Measurements from ENCODE around the gene SLC39A1. TPM values are rescaled to one million over a fixed set of nuclear protein-coding genes. Genes with fewer than 3 reads are reported as not detected.

SLC39A1 gene
- total RNA-seq, 2 donors from 2014 or later: 65.6 to 74.2 TPM

DNA sequence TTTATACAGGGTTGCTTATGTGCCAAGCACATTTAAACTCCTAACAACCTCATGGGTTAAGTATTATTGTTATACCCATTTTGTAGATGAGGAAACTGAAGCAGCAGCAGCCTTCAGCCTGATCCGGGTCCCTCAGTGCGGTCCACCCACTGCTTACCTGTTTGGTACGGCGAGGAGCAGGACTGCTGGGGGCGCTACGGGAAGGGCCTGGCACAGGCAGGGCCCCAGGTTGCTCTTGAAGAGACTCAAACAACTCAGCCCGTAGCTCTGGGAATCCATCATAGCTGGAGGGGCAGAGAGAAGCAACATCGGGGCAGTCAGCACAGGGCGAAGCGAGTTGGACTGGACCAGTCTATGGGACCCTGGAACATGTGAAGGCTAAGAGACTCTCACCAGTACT is 26.0 kb downstream of the SLC39A1 start:
- Mint-ChIP-seq H3K4me3 (no peak overlapping the region), H3K27ac (peak overlapping the region in 1 of 2 donors; percentile 43), H3K27me3 (no peaks in the 10 kb centered on the region), H3K36me3 (peaks cover 16% of the 10 kb centered on the region), H3K4me1 (ENCODE audit: low read depth in 2 of 2) (peaks cover 13 to 34% of the 10 kb centered on the region in 2 donors), H3K9me3 (no peaks in the 10 kb centered on the region)
- DNase-seq (ENCODE audit: low spot score) (no peak), ATAC-seq (no peak)

DNA sequence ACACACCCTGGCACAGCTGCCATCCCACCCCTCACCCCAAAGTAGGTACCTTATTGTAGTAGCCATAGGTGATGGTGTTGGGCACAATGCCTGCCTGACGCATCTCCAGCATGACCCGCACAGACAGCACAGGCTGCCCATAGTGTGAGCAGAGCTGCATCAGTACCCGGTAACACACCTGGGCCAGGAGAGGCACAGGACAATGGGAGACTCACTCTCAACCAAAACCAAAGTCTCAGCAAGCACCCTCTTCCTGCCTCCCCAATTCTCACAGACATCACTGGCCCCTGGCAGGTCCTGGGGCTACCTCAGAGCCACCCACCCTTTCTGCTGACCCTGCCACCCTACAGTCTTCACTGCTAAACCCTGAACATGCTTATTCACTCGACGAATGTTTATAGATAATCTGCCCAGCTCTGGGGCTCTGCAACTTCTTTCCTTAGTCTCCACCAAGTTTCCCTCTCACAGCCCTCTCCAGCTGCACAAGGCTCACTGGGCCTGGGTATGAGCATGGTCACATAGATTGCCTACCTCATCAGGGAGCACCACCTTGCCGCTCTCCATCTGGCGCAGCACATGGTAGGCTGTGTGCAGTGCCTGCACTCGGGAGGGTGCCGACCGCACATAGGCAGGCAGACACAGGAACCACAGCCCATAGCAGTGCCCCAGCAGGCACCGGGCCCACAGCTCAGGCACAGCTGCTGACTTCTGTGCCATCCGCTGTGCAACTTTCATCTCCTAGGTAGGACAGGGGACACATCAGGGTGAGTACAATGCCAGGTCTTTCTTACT is 27.1 kb downstream of the SLC39A1 start:
- Mint-ChIP-seq H3K4me3 (no peak overlapping the region), H3K9me3 (no peaks in the 10 kb centered on the region), H3K36me3 (peaks cover 16% of the 10 kb centered on the region), H3K4me1 (ENCODE audit: low read depth in 2 of 2) (peaks cover 12 to 31% of the 10 kb centered on the region in 2 donors), H3K27me3 (no peaks in the 10 kb centered on the region), H3K27ac (no peak overlapping the region)
- no peak for ATAC-seq
- DNase-seq (ENCODE audit: low spot score): no peak

DNA sequence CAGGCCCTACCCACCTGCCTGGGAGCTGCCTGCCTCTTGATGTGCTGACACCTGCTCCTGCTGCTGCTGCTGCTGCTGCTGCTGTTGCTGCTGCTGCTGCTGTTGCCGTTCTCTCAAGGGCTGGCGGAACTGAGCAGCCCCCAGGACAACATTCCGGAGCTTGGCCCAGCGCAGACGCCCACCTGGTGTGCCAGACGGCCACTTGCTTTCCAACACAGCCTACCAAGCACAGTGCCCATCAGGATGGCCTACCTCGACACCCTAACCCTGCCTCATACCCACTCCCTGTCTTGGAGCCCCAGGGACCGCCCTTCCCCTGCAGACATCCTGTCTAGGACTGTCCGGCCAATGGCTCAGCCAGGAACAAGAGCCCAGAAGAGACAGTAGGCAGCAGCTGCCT is 28.6 kb downstream of the SLC39A1 start:
- peaks cover 11% of the 10 kb centered on the region for H3K36me3 Mint-ChIP-seq
- H3K4me3 Mint-ChIP-seq: no peak overlapping the region
- no peaks in the 10 kb centered on the region for H3K27me3 Mint-ChIP-seq
- ATAC-seq: no peak
- DNase-seq (ENCODE audit: low spot score): no peak
- H3K9me3 Mint-ChIP-seq: no peaks in the 10 kb centered on the region
- peak overlapping the region in 1 of 2 donors; percentile 26 for H3K27ac Mint-ChIP-seq
- H3K4me1 Mint-ChIP-seq (ENCODE audit: low read depth in 2 of 2): peaks cover 5 to 23% of the 10 kb centered on the region in 2 donors

DNA sequence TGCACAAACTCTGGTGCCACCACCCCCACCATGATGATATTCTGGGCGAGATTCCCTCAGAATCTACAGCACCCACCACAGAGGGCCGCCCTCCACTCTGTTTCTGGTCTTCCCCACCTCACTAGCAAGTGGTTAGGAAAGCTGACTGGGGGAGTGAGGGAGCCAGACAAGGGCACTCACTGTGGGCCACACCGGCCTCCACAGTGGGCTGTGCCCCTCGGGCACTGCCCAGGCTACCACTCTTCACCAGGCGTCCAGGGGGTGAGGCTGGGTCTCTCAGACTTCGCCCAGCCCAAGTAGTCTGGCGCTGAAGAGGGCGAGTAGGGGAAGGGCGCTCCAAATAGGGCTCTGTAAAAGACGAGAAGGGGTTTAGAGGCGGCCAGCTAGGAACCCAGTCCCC is 29.4 kb downstream of the SLC39A1 start:
- Mint-ChIP-seq H3K36me3 (peaks cover 11% of the 10 kb centered on the region), H3K27me3 (no peaks in the 10 kb centered on the region), H3K4me3 (no peak overlapping the region), H3K27ac (peak overlapping the region in 1 of 2 donors; percentile 26), H3K9me3 (no peaks in the 10 kb centered on the region), H3K4me1 (ENCODE audit: low read depth in 2 of 2) (peaks cover 5 to 21% of the 10 kb centered on the region in 2 donors)
- ATAC-seq (no peak), DNase-seq (ENCODE audit: low spot score) (no peak)

DNA sequence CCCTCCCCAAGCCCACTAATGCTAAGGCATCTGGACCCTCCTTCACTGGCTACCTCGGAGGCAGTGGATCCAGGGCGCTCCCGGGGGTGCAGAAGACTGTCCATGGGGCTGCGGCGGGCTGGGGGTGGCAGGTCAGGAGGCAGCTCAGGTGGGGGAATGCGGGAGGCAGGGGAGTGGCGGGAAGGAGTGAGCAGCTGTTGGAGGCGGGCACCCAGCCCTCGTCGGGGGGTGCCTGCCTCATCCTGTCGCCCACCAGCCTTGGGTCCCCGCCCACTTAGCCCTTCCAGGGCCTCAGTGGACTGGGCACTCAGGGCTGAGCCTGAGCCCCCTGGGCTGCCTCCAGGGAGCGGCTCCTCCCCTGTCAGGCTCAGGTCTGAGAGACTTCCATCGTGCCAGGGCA is 29.9 kb downstream of the SLC39A1 start:
- peaks cover 5 to 26% of the 10 kb centered on the region in 2 donors for H3K4me1 Mint-ChIP-seq (ENCODE audit: low read depth in 2 of 2)
- no peaks in the 10 kb centered on the region for H3K9me3 Mint-ChIP-seq
- H3K36me3 Mint-ChIP-seq: peaks cover 11% of the 10 kb centered on the region
- H3K27ac Mint-ChIP-seq: no peak overlapping the region
- DNase-seq (ENCODE audit: low spot score) (no peak), ATAC-seq (no peak)
- no peaks in the 10 kb centered on the region for H3K27me3 Mint-ChIP-seq
- H3K4me3 Mint-ChIP-seq: no peak overlapping the region

DNA sequence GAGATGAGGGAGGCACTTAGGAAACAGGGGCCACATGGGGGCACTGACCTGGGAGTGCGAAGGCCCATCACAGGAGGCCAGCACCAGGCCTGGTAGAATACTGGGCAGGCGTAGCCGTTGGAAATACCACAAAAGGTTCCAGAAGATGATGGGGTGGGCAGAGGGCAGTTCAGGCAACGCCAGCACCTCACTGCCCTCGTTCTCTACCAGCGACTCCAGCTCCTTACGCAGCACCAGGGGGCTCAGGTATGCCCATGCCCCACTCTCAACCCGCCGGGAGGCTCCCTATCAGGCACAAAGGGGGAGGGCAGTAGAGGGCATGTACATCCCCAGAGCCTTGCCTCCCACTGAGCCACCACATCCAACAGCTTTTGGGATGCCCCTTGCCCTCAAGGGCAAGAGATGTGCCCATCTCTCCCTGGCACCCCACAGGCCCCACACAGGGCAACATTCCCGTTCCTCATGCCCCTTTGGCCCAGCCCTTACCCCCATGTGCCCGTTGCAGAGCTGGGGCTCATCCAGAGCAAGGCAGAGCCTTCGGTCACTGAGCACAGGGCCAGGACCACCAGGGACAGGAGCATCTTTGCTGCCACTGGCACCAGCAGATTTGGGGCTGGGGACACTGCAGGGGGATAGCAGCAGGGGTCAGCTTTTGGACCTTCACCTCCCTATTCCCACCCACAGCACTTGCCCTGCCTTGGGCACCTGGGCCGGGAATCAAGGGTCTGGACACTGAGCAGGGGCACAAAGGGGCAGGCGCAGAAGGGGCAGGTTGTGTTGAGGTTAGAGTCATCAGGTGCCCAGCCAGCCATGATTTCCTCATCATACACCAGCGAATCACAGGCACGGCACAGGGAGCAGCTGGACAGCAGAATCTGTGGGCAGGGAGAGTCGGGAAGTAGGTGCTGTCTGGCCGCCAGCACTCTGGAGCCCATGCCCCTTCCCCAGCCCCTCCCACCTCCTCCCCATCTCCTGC is 30.9 kb downstream of the SLC39A1 start:
- H3K4me1 Mint-ChIP-seq (ENCODE audit: low read depth in 2 of 2): peaks cover under 1 to 27% of the 10 kb centered on the region in 2 donors
- H3K36me3 Mint-ChIP-seq: peaks cover 11% of the 10 kb centered on the region

DNA sequence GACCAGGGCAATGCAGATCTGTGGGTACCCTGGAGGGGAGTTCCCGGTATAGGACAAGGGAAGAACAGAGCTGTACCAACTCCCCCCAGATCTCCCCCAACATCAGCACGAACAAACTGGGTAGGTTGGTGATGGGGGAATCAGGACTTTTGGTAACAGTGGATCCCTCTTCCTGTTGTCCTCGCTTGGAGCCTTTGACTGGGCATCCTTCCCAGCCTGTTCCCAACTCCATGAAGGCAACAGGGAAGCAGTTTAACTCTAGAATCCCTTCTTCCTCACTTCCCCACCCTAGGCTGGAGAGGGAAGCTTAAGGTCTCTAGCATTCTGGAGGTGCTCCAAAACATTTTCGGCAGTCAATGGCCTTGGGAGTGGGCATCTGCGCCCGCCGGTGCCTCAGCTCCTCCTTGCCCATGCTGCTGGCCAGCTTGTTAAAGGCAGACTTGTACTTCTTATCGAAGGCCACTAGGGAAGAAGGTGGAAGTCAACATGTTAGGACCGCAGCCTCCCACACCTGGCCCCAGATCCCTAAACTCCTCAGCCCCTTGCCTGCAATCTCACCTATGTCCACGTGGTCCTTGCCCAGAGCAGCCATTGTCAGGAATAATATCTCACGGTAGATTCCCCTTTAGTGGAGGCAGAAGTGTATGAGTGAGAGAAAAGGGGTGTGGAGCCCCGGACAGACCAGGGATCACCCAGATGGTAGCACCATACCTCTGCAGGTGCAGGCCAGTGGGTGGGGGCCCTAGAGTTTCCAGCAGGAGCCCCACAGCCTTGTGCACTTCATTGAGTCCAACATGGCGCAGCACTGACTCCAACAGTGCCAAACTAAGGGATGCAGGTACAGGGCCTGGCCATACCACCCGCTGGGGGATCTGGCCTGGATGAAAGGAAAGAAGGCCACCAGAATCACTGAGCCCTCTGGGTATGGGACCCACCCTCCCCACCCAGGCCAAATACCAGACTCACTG is 33.1 kb downstream of the SLC39A1 start:
- Mint-ChIP-seq H3K27me3 (no peaks in the 10 kb centered on the region), H3K27ac (no peak overlapping the region), H3K4me3 (no peak overlapping the region), H3K9me3 (no peaks in the 10 kb centered on the region), H3K36me3 (peaks cover 6% of the 10 kb centered on the region), H3K4me1 (ENCODE audit: low read depth in 2 of 2) (peaks cover 0 to 18% of the 10 kb centered on the region in 2 donors)
- ATAC-seq (no peak), DNase-seq (ENCODE audit: low spot score) (no peak)

More for the DNA sequence above, 30.9 kb downstream of the SLC39A1 start:
- no peaks in the 10 kb centered on the region for H3K27me3 Mint-ChIP-seq
- H3K27ac Mint-ChIP-seq: no peak overlapping the region
- DNase-seq (ENCODE audit: low spot score): no peak
- H3K9me3 Mint-ChIP-seq: no peaks in the 10 kb centered on the region
- no peak for ATAC-seq
- H3K4me3 Mint-ChIP-seq: no peak overlapping the region

DNA sequence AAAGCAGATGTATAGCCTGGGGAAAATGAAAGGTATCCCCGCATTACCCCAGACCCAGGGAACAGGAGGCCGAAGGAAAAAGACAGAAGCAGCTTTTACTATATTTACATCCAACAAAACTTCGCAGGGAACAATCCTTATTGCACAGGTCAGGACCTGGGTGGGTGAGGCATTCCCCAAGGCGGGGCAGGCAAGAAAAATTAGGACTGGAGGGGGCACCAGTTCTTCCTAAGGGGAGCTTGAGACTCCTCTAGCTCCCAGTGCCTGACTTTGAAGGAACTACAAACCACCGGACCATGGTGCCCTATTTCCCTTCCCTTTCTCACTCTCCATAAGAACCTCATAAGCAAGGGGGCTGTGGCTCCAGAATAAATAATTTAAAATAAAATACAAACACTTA is 33.9 kb downstream of the SLC39A1 start:
- peak overlapping the region; percentile 3 to 62 for H3K27ac Mint-ChIP-seq
- DNase-seq (ENCODE audit: low spot score): no peak

DNA sequence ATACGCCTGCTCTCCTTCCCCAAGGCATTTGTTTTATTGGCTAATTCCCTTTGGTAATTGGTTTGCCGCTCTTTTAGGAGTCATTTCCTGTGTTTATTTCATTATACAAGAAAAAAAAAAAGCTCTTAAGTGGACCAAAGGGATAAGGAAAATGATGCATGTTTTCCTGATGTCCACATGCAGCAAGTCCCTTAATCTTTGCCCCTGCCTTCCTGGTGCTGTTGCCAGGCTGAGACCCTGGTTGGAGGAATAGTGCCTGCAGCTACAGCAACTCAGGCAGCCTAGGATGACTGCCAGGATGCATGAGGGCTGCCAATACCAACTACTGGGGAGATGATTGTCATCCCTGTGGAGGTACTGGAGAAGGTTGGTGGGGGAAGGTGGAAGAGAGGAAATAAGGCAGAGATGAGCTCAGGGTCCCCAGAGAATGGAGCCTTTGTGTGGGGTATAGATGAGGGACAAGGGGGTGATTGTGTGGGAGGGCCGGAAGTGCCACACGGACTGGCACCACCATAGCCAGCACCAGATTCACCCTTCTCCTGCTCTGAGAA is 34.5 kb downstream of the SLC39A1 start:
- Mint-ChIP-seq H3K4me1 (ENCODE audit: low read depth in 2 of 2) (peaks cover 2 to 14% of the 10 kb centered on the region in 2 donors), H3K4me3 (no peak overlapping the region), H3K36me3 (no peaks in the 10 kb centered on the region), H3K27me3 (no peaks in the 10 kb centered on the region), H3K9me3 (no peaks in the 10 kb centered on the region), H3K27ac (peak overlapping the region; percentile 3 to 62)
- DNase-seq (ENCODE audit: low spot score): no peak
- no peak for ATAC-seq

More for the DNA sequence above, 33.9 kb downstream of the SLC39A1 start:
- Mint-ChIP-seq H3K9me3 (no peaks in the 10 kb centered on the region), H3K36me3 (peaks cover 2% of the 10 kb centered on the region), H3K4me3 (no peak overlapping the region), H3K27me3 (no peaks in the 10 kb centered on the region), H3K4me1 (ENCODE audit: low read depth in 2 of 2) (peaks cover 0 to 15% of the 10 kb centered on the region in 2 donors)
- no peak for ATAC-seq

DNA sequence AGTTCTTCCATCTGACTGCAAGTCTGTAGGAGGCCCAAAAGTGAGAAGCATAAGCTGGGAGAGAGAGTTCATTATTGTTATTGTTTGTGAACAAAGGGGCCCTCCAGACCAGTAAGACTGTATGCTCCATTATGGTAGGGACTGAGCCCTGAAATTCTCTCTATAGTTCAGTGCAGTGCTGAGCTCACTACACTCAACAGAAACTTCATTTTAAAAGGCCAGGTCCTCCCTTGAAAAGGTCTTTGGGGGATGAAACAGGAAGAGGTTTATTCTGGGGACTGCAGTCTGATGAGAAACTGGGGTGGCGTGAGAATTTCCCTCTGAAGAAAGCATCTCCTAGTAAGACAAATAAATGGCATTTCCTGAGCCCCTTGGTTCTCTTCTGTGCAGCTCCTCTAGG is 35.1 kb downstream of the SLC39A1 start:
- no peak for ATAC-seq

DNA sequence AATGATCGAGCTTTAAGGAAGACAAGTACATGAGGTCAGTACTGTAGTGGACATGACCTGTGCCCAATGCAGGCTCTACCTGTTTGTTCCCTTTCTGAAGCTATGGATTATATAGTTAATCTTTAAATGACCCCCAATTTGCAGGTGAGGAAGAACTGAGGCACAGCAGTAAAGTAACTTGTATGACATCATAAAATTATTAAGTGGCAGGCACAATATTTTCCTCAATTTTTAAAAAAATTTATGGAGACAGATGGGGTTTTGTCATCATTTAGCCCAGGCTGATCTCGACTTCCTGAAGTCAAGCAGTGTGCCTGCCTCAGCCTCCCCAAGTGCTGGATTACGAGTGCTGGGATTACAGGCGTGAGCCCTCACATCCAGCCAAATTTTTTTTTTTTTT is 36.9 kb downstream of the SLC39A1 start:
- H3K27me3 Mint-ChIP-seq: no peaks in the 10 kb centered on the region

More for the DNA sequence above, 35.1 kb downstream of the SLC39A1 start:
- H3K4me3 Mint-ChIP-seq: no peak overlapping the region
- peaks cover 7 to 14% of the 10 kb centered on the region in 2 donors for H3K4me1 Mint-ChIP-seq (ENCODE audit: low read depth in 2 of 2)
- H3K36me3 Mint-ChIP-seq: no peaks in the 10 kb centered on the region
- H3K9me3 Mint-ChIP-seq: no peaks in the 10 kb centered on the region
- no peak for DNase-seq (ENCODE audit: low spot score)
- peak overlapping the region; percentile 3 to 62 for H3K27ac Mint-ChIP-seq
- H3K27me3 Mint-ChIP-seq: no peaks in the 10 kb centered on the region

DNA sequence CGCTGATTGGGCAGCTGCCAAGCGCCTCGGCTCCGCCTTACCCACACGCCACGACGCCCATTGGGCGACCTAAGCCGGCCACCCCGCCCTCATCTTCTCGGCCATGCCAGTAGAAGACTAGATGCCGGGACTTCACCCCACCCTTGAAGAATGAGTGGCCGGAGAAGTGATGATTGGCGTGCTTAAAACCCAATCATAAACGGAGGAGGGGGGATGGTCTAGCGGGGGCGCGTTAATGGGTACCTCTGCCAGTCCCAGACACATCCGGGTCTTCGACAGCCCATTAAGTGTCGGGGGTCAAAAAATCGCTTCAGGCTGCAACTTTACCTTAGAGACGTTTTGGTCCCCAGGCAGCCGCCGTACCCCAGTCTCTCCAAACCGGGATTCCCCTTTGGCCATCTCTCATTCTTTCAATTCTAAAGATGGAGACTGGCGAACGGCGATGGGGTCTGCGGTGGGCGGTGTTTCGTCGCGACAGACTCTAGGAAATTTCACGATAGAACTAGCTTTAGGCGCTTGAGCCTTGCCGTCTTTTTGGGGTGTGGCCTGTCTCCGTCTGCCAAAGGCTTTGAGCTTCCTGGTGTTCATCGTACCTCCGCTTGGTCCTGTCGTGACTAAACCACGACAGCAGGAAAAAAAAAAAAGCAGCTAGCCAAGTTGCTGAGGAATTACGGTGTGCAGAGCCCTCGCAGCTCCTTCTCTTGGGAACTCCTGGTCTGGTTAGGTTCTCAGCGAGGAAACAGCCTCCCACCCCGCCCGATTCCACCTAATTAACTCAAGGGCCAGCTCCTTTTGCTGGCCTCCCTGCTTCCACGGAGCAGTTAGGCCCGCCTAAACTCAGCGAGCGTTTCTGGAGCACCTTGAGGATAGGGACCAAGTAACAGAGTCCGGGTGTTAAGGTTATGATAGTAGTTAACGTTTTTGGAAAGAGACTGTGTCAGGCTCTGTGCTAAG is 40.1 kb downstream of the SLC39A1 start, which contains the start of gene GATAD2B:
TSS of gene GATAD2B (minus strand) at position 1 of the 954 bp plus-strand sequence. CDS start 94,625 bp downstream, outside the sequence.
- H3K4me1 Mint-ChIP-seq (ENCODE audit: low read depth in 2 of 2): peaks cover 29 to 40% of the 10 kb centered on the region in 2 donors

More for the DNA sequence above, 36.9 kb downstream of the SLC39A1 start:
- H3K27ac Mint-ChIP-seq: peak overlapping the region in 1 of 2 donors; percentile 6
- no peaks in the 10 kb centered on the region for H3K9me3 Mint-ChIP-seq
- peaks cover 4% of the 10 kb centered on the region for H3K36me3 Mint-ChIP-seq
- no peak for ATAC-seq
- no peak overlapping the region for H3K4me3 Mint-ChIP-seq
- DNase-seq (ENCODE audit: low spot score): no peak
- peaks cover 13 to 17% of the 10 kb centered on the region in 2 donors for H3K4me1 Mint-ChIP-seq (ENCODE audit: low read depth in 2 of 2)

More for the DNA sequence above, 40.1 kb downstream of the SLC39A1 start, which contains the start of gene GATAD2B:
- H3K36me3 Mint-ChIP-seq: peaks cover 4% of the 10 kb centered on the region
- peak; percentile 98 for ATAC-seq
- peak within 1 kb of the TSS; percentile 95 for H3K4me3 Mint-ChIP-seq
- DNase-seq (ENCODE audit: low spot score): peak; percentile 100
- no peaks in the 10 kb centered on the region for H3K9me3 Mint-ChIP-seq
- peak within 1 kb of the TSS; percentile 94 to 96 for H3K27ac Mint-ChIP-seq
- H3K27me3 Mint-ChIP-seq: no peaks in the 10 kb centered on the region

Measured in natural killer cell treated with Interleukin-12 subunit alpha and Interleukin-12 subunit beta and Interleukin-15 and Interleukin-18, amount 100 ng/mL, for 72 hours (primary cell).